HG03045 (cell line): Measurements from ENCODE around the gene QTRT2.

ENCODE experiments used
- ATAC-seq: cut with Tn5 transposase; IDR thresholded peaks from one replicate; pipeline ENCODE4 v1.9.1; 2021; ENCODE audit warnings: mild to moderate bottlenecking, moderate library complexity; ENCODE audit not compliant: unreplicated experiment

QTRT2 gene

GRCh38 chr3:114120211-114120610, 63.7 kb downstream of the QTRT2 start:
- no peak for ATAC-seq

- no peak for ATAC-seq
Measured at GRCh38 chr3:114122027-114122709, 65.6 kb downstream of the QTRT2 start.

GRCh38 chr3:114126461-114126860, 69.9 kb downstream of the QTRT2 start:
- no peak for ATAC-seq

GRCh38 chr3:114127517-114127916, 71.0 kb downstream of the QTRT2 start:
- ATAC-seq, result no peak

DNA sequence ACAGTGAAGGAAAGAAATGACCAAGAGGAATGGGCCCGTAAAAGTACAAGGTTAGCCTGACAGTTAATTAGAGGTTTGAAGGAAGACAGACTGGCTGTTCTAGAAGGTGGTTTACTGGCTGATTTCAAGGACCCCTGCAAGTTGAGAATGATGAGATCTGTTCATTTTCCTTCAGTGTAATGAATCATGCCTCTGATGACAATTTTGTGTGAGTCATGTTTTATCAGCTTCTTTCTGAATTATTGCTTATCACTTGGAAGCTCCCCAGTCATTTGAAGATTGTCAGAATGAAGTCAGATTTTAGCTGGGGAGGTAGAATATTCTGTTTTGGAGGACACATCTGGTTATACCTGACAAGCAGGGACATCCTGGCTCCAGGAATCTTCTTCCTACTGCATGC, 71.7 kb downstream of the QTRT2 start:
- no peak for ATAC-seq

DNA sequence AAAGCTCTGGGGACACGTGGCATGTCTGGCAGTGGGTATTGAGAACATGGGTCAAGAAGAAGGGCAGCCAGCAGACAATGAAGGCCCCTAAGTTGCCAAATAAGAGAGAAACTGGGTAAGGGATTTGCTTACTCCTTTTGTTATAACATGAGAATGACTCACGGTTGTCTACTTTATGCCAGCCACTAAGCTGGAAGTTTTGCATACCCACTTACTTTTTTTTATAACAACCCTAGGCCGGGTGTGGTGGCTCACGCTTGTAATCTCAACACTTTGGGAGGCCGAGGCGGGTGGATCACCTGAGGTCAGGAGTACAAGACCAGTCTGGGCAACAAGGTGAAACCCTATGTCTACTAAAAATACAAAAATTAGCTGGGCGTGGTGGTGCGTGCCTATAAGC, 72.3 kb downstream of the QTRT2 start:
- ATAC-seq, result no peak

DNA sequence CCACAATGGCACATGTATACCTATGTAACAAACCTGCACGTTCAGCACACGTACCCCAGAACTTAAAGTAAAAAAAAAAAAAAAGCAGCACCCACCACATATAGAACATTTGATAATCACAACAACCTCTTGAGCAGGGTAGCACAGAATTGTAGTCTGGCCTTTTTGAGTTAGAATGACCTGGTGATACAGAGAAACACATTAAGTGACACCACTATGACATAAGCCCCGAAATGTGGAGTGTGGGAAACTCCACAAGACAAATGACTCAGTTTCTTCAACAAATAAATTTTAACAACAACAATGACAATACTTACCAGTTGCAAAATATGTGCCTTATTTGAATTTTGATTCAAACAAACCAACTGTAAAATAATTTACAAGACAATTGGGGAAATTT, 76.0 kb downstream of the QTRT2 start:
- ATAC-seq, result no peak

DNA sequence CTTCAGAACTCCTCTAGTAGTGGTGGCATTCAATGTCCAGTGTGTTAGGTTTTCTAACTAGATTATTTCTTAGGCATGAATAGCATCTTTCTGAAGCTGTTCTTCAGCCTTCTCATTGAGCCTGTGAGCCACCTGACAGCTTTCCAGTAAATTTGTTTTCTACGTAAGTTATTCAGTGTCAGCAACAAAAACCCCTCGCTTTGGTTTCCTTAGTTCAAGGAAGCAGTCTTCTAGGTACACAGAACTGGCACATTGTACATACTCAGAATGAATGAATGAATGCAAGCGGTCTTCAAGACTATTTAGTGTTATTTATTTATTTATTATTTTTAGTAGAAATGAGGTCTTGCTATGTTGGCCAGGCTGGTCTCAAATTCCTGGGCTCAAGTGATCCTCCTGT, 77.4 kb downstream of the QTRT2 start:
- no peak for ATAC-seq
